Esophagus (tissue), 2 donors: ENCODE results near the gene NAPSA. TPM values are rescaled to one million over a fixed set of nuclear protein-coding genes. Genes with fewer than 3 reads are reported as not detected.
"Not testable (repeated sequence)": the region's sequence is repeated elsewhere in the genome, so short reads cannot be mapped to it uniquely, and the experiment has no call there.

Experiments
- H3K27ac ChIP-seq, 2 donors: one replicate each; pipeline ENCODE4 v1.5.1; 2013; ENCODE audit warnings: low read depth in 2 of 2, mild to moderate bottlenecking in 2 of 2, inconsistent platforms in 1 of 2, low read length in 1 of 2, moderate library complexity in 1 of 2
- H3K27me3 ChIP-seq, 2 donors: one replicate each; pipeline ENCODE4 v1.6.1; 2013; ENCODE audit warnings: low read length in 2 of 2, control low read depth in 1 of 2, mild to moderate bottlenecking in 1 of 2; ENCODE audit not compliant: insufficient read depth in 2 of 2, control insufficient read depth in 1 of 2
- H3K36me3 ChIP-seq, 2 donors: one replicate each; pipeline ENCODE4 v1.6.1; 2013; ENCODE audit warnings: low read length in 1 of 2; ENCODE audit not compliant: control insufficient read depth in 2 of 2, insufficient read depth in 2 of 2
- H3K4me1 ChIP-seq, 2 donors: one replicate each; pipeline ENCODE4 v1.6.1; 2013; ENCODE audit warnings: low read length in 1 of 2; ENCODE audit not compliant: control insufficient read depth in 2 of 2, insufficient read depth in 2 of 2
- H3K4me3 ChIP-seq, 2 donors: one replicate each; pipeline ENCODE4 v1.5.1; 2013; ENCODE audit warnings: low read length in 2 of 2, mild to moderate bottlenecking in 2 of 2, low read depth in 1 of 2, moderate library complexity in 1 of 2
- H3K9me3 ChIP-seq, 2 donors: one replicate each; pipeline ENCODE4 v1.6.1; 2013; ENCODE audit warnings: mild to moderate bottlenecking in 2 of 2, low read depth in 1 of 2, low read length in 1 of 2, moderate library complexity in 1 of 2; ENCODE audit not compliant: control insufficient read depth in 2 of 2, insufficient read depth in 1 of 2
- WGBS, 2 donors: extraction: QIAGEN DNeasy Blood & Tissue Kit; methylation state at CpG; one replicate each; pipeline ENCODE4 v1.1.7; 2013; 5-methylcytosine and 5-hydroxymethylcytosine counted together
- polyA plus RNA-seq, 2 donors: library from polyadenylated mRNA; stranded (reverse); fragments of 200-250 nt; gene quantifications; one replicate each; pipeline ENCODE4 v1.2.3, GENCODE V29; 2013
- donor health status: healthy with polysubstance abuse.
- donor health status: Bipolar disorder and iron deficiency.

Gene NAPSA
- polyA plus RNA-seq, 2 donors, result 0.28 to 1.5 TPM

DNA sequence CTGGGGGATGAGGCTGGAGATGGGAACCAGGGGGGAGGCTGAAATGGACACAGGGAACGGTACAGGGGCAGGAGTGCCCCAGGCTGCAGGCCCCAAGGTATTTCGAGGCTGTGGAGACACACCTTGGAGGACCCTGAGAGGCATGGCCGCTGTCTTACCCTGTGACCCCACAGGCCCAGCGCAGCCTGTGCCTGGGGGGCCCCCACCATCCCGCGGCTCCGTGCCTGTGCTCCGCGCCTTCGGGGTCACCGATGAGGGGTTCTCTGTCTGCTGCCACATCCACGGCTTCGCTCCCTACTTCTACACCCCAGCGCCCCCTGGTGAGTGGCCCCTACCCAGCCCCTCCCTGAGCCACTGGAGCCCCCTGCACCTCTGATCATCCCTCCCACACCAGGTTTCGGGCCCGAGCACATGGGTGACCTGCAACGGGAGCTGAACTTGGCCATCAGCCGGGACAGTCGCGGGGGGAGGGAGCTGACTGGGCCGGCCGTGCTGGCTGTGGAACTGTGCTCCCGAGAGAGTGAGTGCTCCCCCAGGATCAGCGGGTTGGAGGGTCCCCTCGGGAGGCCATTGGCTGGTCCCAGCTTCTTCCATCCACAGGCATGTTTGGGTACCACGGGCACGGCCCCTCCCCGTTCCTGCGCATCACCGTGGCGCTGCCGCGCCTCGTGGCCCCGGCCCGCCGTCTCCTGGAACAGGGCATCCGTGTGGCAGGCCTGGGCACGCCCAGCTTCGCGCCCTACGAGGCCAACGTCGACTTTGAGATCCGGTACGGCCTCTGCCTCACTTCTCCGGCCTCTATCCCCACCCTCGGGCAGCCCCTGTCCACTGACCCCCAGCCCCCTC is 36.4 kb upstream of the NAPSA start:
- no peaks in the 10 kb centered on the region for H3K9me3 ChIP-seq
- WGBS, 2 donors, result 90 to 95% methylated on average over 46 to 48 of the region's 48 CpGs
- H3K4me3 ChIP-seq, result no peak overlapping the region
- H3K36me3 ChIP-seq, result peaks cover 0 to 30% of the 10 kb centered on the region in 2 donors
- H3K27ac ChIP-seq, result no peak overlapping the region
- no peaks in the 10 kb centered on the region for H3K4me1 ChIP-seq
- H3K27me3 ChIP-seq, result no peaks in the 10 kb centered on the region

DNA sequence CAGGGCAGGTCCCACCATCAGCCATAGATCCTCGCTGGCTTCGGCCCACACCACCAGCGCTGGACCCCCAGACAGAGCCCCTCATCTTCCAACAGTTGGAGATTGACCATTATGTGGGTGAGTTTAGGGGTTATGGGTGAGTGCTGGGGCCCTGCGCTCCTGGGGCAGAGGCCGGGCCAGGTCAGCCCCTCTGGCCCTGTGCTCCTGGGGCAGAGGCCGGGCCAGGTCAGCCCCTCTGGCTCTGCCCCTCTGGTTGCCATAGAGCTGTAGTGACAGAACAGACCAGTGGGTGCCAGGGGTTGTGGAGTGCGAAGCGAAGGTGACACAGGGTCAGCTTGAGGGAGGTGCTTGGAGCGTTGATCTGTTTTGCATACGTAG is 33.9 kb upstream of the NAPSA start:
- WGBS, 2 donors, result 98% methylated on average over 10 of the region's 10 CpGs
- Histone ChIP-seq H3K36me3 (peaks cover 0 to 20% of the 10 kb centered on the region in 2 donors), H3K4me1 (no peaks in the 10 kb centered on the region), H3K27me3 (no peaks in the 10 kb centered on the region), H3K27ac (no peak overlapping the region), H3K4me3 (no peak overlapping the region), H3K9me3 (no peaks in the 10 kb centered on the region)

DNA sequence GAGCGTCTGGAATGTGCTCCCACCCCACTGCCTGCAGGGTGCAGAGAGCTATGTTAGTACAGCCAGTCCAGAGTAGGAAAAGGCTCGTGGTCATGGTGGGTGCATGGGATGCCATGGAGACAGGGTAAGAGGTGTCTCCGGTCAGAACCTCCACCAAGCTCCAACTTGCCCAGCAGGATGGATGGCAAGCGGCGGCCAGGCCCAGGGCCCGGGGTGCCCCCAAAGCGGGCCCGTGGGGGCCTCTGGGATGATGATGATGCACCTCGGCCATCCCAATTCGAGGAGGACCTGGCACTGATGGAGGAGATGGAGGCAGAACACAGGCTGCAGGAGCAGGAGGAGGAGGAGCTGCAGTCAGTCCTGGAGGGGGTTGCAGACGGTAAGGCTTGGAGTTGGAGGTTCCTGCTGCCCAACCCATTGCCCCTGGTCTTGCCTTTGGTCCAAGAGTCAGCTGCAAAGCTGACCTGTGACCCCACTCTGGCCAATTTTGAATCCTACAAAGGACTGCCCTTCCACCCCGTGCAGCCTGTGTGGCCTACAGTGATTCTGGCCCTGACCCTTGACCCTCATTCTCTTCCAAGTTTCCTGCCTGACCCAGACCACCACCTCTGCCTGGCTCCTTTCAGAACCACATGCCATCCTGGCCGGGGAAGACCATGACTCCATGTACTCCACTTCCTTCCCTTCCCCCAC is 33.4 kb upstream of the NAPSA start:
- H3K27ac ChIP-seq, result no peak overlapping the region
- peaks cover 0 to 22% of the 10 kb centered on the region in 2 donors for H3K36me3 ChIP-seq
- no peaks in the 10 kb centered on the region for H3K4me1 ChIP-seq
- no peaks in the 10 kb centered on the region for H3K9me3 ChIP-seq
- WGBS, 2 donors, result 90 to 93% methylated on average over 13 of the region's 13 CpGs
- no peak overlapping the region for H3K4me3 ChIP-seq
- no peaks in the 10 kb centered on the region for H3K27me3 ChIP-seq

DNA sequence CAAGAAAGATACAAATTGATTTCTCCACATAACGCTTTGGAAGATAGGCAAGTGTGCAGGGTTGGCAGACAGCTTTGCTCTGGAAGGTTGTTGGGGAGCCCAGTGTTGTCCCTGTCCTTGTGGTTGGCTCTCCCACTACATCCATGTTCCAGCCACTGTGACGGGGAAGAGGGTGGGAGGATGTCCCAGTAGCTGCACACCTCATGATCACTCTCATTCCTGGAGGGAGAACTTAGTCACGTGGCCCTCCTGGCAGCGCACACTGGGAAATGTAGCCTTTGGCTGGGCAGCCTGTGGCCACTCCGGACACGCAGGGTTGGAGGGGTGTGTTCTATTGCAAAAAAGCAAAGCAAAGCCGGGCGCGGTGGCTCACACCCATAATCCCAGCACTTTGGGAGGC is 28.6 kb upstream of the NAPSA start:
- 85 to 92% methylated on average over 9 of the region's 9 CpGs for WGBS, 2 donors
- H3K36me3 ChIP-seq, result peaks cover 0 to 5% of the 10 kb centered on the region in 2 donors
- H3K9me3 ChIP-seq, result no peaks in the 10 kb centered on the region
- H3K27ac ChIP-seq, result no peak overlapping the region
- H3K4me3 ChIP-seq, result no peak overlapping the region
- no peaks in the 10 kb centered on the region for H3K27me3 ChIP-seq
- H3K4me1 ChIP-seq, result no peaks in the 10 kb centered on the region

DNA sequence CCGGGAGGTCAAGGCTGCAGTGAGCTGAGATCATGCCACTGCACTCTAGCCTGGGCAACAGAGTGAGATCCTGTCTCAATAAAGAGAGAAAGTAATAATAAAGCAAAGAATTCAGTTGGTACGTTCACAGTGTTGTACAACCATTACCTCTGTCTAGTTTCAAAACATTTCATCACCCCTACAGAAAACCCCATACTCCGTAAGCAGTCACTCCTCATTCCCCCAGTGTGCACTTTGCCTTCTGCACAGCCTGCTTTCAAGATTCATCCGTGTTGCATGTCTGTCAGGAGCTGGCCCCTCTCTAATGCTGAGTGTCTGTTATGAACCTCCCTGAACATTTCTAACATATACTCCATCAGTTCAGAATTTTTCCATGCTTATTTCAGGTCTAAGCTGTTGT is 28.1 kb upstream of the NAPSA start:
- H3K27me3 ChIP-seq, result no peaks in the 10 kb centered on the region
- H3K4me1 ChIP-seq, result no peaks in the 10 kb centered on the region
- 91 to 93% methylated on average over 4 of the region's 4 CpGs for WGBS, 2 donors
- peaks cover 0 to 3% of the 10 kb centered on the region in 2 donors for H3K36me3 ChIP-seq
- no peaks in the 10 kb centered on the region for H3K9me3 ChIP-seq
- H3K27ac ChIP-seq, result no peak overlapping the region
- H3K4me3 ChIP-seq, result no peak overlapping the region

DNA sequence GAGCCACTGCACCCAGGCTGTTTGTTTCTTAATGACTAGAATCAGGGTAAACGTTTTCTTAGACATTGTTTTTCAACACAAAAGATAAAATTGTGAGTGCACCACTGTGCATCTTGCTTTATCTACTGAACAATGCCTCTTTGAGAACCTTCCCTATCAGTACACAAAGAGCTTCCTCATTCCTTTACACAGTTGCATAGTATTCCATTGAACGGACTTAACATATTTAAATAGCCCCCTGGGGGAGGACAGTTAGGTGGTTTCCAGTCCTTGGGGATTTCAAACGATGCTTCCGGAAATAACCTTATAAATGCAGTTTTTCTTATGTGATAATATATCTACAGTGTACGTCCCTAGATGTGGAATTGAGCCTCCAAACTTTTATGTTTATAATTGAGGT is 27.3 kb upstream of the NAPSA start:
- no peak overlapping the region for H3K4me3 ChIP-seq
- WGBS, 2 donors, result 93 to 96% methylated on average over 5 of the region's 5 CpGs

DNA sequence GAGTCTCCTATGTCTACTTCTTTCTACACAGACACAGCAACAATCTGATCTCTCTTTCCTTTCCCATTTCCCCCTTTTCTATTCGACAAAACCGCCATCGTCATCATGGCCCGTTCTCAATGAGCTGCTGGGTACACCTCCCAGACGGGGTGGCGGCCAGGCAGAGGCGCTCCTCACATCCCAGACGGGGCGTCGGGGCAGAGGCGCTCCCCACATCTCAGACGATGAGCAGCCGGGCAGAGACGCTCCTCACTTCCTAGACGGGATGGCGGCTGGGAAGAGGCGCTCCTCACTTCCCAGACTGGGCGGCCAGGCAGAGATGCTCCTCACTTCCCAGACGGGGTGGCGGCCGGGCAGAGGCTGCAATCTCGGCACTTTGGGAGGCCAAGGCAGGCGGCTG is 25.5 kb upstream of the NAPSA start:
- not testable (repeated sequence) for H3K27me3 ChIP-seq, H3K4me3 ChIP-seq, H3K36me3 ChIP-seq, H3K9me3 ChIP-seq, H3K4me1 ChIP-seq, H3K27ac ChIP-seq
- WGBS, 2 donors, result 98 to 99% methylated on average over 18 to 22 of the region's 23 CpGs

More for the DNA sequence above, 27.3 kb upstream of the NAPSA start:
- Histone ChIP-seq H3K9me3 (no peaks in the 10 kb centered on the region), H3K27me3 (no peaks in the 10 kb centered on the region), H3K4me1 (no peaks in the 10 kb centered on the region), H3K27ac (no peak overlapping the region), H3K36me3 (peaks cover 0 to 5% of the 10 kb centered on the region in 2 donors)

DNA sequence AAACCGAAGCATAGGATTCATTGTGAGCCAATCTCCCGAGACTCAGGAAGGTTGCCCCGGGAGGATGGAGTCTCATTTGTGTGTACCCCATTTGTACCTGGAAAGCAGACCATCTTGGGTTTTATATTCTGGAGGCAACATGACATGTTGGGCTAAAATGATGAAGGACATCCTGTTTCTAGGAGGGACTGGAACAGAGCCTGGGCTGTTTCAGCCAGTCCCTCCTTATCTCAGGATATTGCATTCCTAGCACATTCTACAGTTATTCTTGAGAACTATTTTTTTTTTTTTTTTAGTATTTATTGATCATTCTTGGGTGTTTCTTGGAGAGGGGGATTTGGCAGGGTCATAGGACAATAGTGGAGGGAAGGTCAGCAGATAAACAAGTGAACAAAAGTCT is 24.9 kb upstream of the NAPSA start:
- not testable (repeated sequence) for H3K4me3 ChIP-seq, H3K4me1 ChIP-seq, H3K27ac ChIP-seq, H3K27me3 ChIP-seq, H3K9me3 ChIP-seq, H3K36me3 ChIP-seq
- WGBS, 2 donors, result 92 to 93% methylated on average over 3 of the region's 3 CpGs

DNA sequence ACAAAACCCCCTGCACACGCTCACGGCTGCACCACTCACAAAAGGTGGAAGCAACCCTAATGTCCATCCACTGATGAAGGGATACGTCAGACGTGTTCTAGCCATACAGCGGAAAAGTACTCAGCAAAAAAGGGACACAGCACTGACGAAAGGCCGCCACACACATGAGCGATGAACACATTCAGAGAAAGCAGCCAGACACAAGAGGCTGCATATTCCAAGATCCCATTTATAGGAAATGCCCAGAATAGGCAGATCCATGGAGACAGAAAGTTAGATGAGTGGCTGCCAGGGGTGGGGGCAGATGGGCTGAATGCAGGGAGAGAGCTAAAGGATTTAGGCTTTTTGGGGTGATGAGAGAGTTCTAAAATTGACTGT is 22.4 kb upstream of the NAPSA start:
- H3K9me3 ChIP-seq, result no peaks in the 10 kb centered on the region
- H3K4me3 ChIP-seq, result no peak overlapping the region
- no peaks in the 10 kb centered on the region for H3K27me3 ChIP-seq
- no peaks in the 10 kb centered on the region for H3K4me1 ChIP-seq
- 94 to 97% methylated on average over 8 of the region's 8 CpGs for WGBS, 2 donors
- H3K27ac ChIP-seq, result no peak overlapping the region
- peaks cover 0 to 6% of the 10 kb centered on the region in 2 donors for H3K36me3 ChIP-seq
